HEK293 (cell line): ENCODE results near the gene LRRC51.

Experiments used
- CTCF ChIP-seq: fragments of 450-650 bp; formaldehyde crosslinking; IDR thresholded peaks from 2 replicates; pipeline ENCODE4 v1.5.1; 2016; ENCODE audit warnings: missing biosample characterization, missing genetic modification characterization
- KLF16 ChIP-seq: fragments of 450-650 bp; formaldehyde crosslinking; IDR thresholded peaks from 2 replicates; pipeline ENCODE4 v1.5.1; 2017; ENCODE audit warnings: missing biosample characterization, missing genetic modification characterization
- PATZ1 ChIP-seq: fragments of 450-650 bp; formaldehyde crosslinking; IDR thresholded peaks from 2 replicates; pipeline ENCODE4 v1.5.1; 2016; ENCODE audit warnings: missing biosample characterization, missing genetic modification characterization
- PBX3 ChIP-seq: sonication (generic); formaldehyde crosslinking; IDR thresholded peaks from 2 replicates; pipeline ENCODE4 v1.8.1; 2022; ENCODE audit warnings: mild to moderate bottlenecking, moderate library complexity, missing genetic modification reagents
- YY1 ChIP-seq: fragments of 450-650 bp; formaldehyde crosslinking; IDR thresholded peaks from 2 replicates; pipeline ENCODE4 v1.5.1; 2018; ENCODE audit warnings: missing biosample characterization, missing genetic modification characterization
- ZNF184 ChIP-seq: fragments of 450-650 bp; IDR thresholded peaks from 2 replicates; pipeline ENCODE4 v1.5.1; 2018; ENCODE audit warnings: missing biosample characterization, mild to moderate bottlenecking, missing genetic modification characterization
- ZNF302 ChIP-seq: fragments of 450-650 bp; formaldehyde crosslinking; IDR thresholded peaks from 2 replicates; pipeline ENCODE4 v1.5.1; 2016; ENCODE audit warnings: missing biosample characterization, missing genetic modification characterization, low read depth
- ZNF335 ChIP-seq: fragments of 450-650 bp; formaldehyde crosslinking; conservative IDR thresholded peaks from 2 replicates; pipeline ENCODE4 v1.5.1; 2016; ENCODE audit warnings: missing biosample characterization, missing genetic modification characterization
- ZNF350 ChIP-seq: fragments of 450-650 bp; formaldehyde crosslinking; IDR thresholded peaks from 2 replicates; pipeline ENCODE4 v1.5.0; 2017; ENCODE audit warnings: missing biosample characterization, mild to moderate bottlenecking, missing genetic modification characterization
- ZNF513 ChIP-seq: fragments of 450-650 bp; IDR thresholded peaks from 2 replicates; pipeline ENCODE4 v1.5.1; 2018; ENCODE audit warnings: missing biosample characterization, missing genetic modification characterization
- ZNF585B ChIP-seq: fragments of 450-650 bp; formaldehyde crosslinking; IDR thresholded peaks from 2 replicates; pipeline ENCODE4 v1.5.1; 2016; ENCODE audit warnings: missing biosample characterization, missing genetic modification characterization
- ZNF639 ChIP-seq: fragments of 450-650 bp; formaldehyde crosslinking; IDR thresholded peaks from 2 replicates; pipeline ENCODE4 v1.5.1; 2016; ENCODE audit warnings: missing biosample characterization, missing genetic modification characterization
- ZNF677 ChIP-seq: fragments of 450-650 bp; IDR thresholded peaks from 2 replicates; pipeline ENCODE4 v1.5.0; 2018; ENCODE audit warnings: missing biosample characterization, mild to moderate bottlenecking, missing genetic modification characterization, moderate library complexity
- ZSCAN23 ChIP-seq: fragments of 450-650 bp; formaldehyde crosslinking; IDR thresholded peaks from 2 replicates; pipeline ENCODE4 v1.5.1; 2016; ENCODE audit warnings: missing biosample characterization, missing genetic modification characterization

- no peak for TF ChIP-seq ZNF639 (tag by site-specific recombination)
- no peak for TF ChIP-seq YY1
- TF ChIP-seq PBX3 (CRISPR knock-in tag) = no peak
- TF ChIP-seq CTCF = no peak
- TF ChIP-seq PATZ1 = no peak
- no peak for TF ChIP-seq ZNF350 (tag by site-specific recombination)
- TF ChIP-seq ZNF585B (tag by site-specific recombination) = no peak
- no peak for TF ChIP-seq KLF16
- no peak for TF ChIP-seq ZNF335 (tag by site-specific recombination)
- TF ChIP-seq ZNF302 (tag by site-specific recombination) = no peak
- TF ChIP-seq ZNF184 (tag by site-specific recombination) = no peak
- no peak for TF ChIP-seq ZNF677 (tag by site-specific recombination)
- TF ChIP-seq ZSCAN23 = no peak
- TF ChIP-seq ZNF513 = no peak
Measured at GRCh38 chr11:72124046-72124445, 43.4 kb downstream of the LRRC51 start.
